PFSK-1 (cell line): ENCODE data around the gene FIBCD1.

Source experiments
- FOXP2 ChIP-seq: optimal IDR thresholded peaks from 2 replicates; pipeline ENCODE3; 2011; ENCODE audit warnings: borderline replicate concordance, control low read depth, inconsistent platforms; ENCODE audit not compliant: insufficient read depth; ENCODE audit errors: extremely low read length, extremely low read depth
- POLR2AphosphoS5 ChIP-seq: IDR thresholded peaks from 2 replicates; pipeline ENCODE4 v1.6.1; 2012; ENCODE audit warnings: low read depth, mild to moderate bottlenecking, control low read depth, low read length, moderate library complexity
- REST ChIP-seq, 2 experiments: IDR thresholded peaks; 2 replicates each; pipeline versions ENCODE4 v1.6.1 to v1.8.0; 2011 to 2012; ENCODE audit warnings: low read depth in 2 of 2, low read length in 2 of 2, control low read depth in 1 of 2, inconsistent platforms in 1 of 2, mild to moderate bottlenecking in 1 of 2, moderate library complexity in 1 of 2; ENCODE audit not compliant: insufficient read depth in 1 of 2
- SIN3A ChIP-seq: IDR thresholded peaks from 2 replicates; pipeline ENCODE4 v1.6.1; 2012; ENCODE audit warnings: mild to moderate bottlenecking, low read length, moderate library complexity, borderline replicate concordance; ENCODE audit not compliant: insufficient read depth
- TAF1 ChIP-seq: IDR thresholded peaks from 2 replicates; pipeline ENCODE4 v1.6.1; 2012; ENCODE audit warnings: low read length, control low read depth, borderline replicate concordance; ENCODE audit not compliant: insufficient read depth

GRCh38 chr9:130955947-130956621, 17.0 kb upstream of the FIBCD1 start:
- TF ChIP-seq TAF1: no peak
- TF ChIP-seq POLR2AphosphoS5: no peak
- no peak for TF ChIP-seq FOXP2
- no peak for TF ChIP-seq REST (IDR thresholded peaks at IDR 0.05; ENCODE audit: insufficient read depth in 1 of 2, low read depth in 2 of 2, low read length in 2 of 2)
- no peak for TF ChIP-seq SIN3A
